Measurements from ENCODE around the gene KRT79. TPM values are rescaled to one million over a fixed set of nuclear protein-coding genes. Genes with fewer than 3 reads are reported as not detected.

KRT79 gene
- total RNA-seq, 1 experiment from 2014 or later, result not detected

DNA sequence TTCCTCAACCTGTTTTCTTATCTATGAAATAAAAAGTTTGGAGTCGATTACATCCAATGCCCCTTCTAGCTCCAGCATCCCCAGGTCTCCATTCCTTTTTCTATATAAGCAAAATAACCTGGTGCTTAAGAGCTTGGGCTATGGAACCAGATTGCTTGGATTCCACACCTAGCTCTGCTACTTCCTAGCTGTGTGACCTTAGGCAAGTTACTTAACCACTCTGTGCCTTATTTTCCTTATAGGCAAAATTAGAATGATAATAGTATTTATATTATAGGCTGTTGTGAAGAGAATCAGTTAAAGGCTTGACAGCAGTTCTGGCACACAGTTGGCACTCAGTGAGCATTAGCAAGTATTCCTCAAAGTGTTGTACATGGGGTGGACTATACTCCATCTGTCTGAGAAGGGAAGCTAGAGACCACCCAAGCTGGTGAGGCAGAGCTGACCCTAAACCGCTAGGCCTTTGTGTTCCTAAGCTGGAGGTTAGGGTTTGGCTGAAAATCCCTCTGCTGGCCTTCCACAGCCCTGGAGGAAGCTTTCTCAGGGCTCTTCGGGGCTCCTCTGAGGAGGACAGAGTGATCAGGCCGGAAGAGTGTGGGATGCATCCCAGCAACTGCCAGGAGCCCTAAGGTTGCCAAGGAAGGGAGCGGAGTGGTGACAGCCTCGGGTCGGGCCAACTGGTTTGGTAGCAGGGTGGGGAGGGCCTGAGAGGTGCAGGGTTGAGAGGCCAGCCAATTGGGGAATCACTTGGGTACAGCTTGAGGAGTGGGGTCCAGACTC, 14.2 kb downstream of the KRT79 start:
- DNase-seq (ENCODE audit: low read depth), result no peak

- no peak for DNase-seq (ENCODE audit: low read depth)
Measured at GRCh38 chr12:52818887-52819420, 15.2 kb downstream of the KRT79 start.

DNA sequence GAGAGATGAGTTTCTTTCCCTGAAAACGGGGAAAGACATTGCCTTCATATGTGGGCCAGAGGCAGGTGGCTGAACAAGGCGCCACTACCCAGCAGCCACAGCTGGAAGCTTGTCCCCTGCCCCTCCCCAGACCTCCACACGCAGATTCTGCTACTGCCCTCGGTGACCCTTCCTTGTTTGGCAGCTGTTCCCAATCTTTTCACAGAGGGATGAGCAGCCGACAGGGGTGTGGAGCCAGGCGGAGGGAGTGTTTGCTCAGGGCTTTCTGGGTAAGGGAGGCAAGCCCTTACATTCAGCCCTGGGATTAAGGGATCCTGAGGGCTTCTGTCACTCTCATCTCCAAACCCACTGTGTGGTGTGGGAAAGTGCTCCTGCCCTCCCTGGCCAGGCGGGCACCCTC, 15.7 kb downstream of the KRT79 start:
- no peak for DNase-seq (ENCODE audit: low read depth)

DNA sequence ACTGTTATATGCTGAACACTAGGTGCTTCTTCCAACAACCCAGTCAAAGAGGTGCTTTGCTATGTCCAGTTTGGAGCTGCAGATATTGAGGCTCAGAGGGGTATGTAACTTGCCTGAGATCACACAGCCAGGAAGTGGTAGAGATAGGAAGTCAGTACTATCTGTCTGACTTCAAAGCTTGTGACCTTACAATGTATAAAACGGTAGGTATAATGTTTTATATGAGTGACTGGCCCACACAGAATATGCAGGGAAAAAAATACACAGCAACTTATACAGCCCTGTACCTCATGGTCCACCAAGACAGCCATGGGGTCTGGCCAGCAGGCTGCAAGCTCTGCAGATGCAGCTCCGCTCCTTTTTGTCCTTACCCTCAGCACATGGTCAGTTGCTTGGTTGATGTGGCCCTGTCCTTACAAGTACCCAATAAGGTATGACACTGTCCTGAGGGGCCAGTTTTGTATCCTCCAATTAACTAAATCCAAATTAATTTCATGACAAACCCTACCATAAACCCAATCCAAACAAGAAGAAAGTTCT, 16.3 kb downstream of the KRT79 start:
- DNase-seq (ENCODE audit: low read depth), result no peak

DNA sequence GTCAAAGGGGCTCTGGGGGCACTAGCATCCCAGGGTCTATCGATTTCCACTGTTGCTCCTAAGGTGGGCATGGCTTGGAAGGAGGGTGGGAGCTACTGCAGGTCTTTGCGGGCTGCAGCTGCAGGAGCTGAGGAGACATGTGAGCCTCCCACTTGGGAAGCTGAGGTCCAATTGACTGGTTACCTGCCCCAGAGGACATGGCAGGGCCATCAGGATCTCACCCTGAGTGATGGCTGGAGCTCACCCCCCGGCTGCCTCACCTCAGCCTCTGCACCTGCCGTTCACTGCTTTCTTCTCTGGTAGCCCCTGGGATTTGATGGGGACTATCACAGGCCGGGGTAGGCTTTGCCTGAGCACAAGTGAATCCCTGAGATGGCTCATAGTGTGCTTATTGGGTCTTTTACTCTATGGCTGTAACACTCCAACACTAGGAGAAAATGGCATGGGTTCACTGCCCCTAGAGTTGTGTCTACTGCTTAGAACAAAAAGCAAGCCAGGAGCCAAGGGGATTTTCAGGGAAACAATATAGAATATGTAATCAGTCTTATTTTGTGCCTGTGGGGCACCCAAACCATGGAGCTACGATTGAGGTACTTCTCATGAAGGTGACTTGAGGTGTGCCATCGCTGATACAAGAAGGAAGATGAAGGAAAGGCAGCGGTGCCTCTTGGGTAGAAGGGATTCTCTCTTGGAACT, 17.0 kb downstream of the KRT79 start:
- no peak for DNase-seq (ENCODE audit: low read depth)

- no peak for DNase-seq (ENCODE audit: low read depth)
Measured at GRCh38 chr12:52815676-52816588, 18.2 kb downstream of the KRT79 start.

- DNase-seq (ENCODE audit: low read depth), result no peak
Measured at GRCh38 chr12:52815161-52815560, 18.9 kb downstream of the KRT79 start.

DNA sequence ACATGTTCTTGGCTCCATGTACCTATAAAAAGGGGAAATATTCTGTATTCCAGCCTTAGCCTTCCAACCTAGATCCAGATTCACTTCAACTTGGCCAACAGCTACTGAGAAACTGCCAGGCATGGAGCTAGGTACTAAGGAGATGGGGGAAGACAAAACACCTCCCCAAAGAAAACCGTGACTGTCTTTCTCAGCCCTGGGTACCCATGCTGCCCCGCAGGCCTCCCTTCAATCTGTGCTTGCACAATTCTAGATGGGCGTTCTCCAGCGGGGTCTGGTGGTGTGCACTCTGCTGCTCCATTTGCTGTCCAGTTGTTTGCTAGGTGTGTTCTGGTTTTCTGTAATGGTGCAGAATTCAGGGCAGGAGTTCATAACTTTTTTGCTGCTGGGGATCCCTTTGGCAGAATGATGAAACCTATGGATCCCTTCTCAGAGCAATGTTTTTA, 19.4 kb downstream of the KRT79 start:
- DNase-seq (ENCODE audit: low read depth), result no peak

- DNase-seq (ENCODE audit: low read depth), result peak; percentile 24
Measured at GRCh38 chr12:52813885-52814709, 20.0 kb downstream of the KRT79 start, which contains the start of gene KRT4. Gene KRT4 (minus strand): TSS chr12:52814116. CDS start chr12:52814058, 58 bp downstream.

GRCh38 chr12:52813203-52813819, 20.8 kb downstream of the KRT79 start:
- no peak for DNase-seq (ENCODE audit: low read depth)

DNA sequence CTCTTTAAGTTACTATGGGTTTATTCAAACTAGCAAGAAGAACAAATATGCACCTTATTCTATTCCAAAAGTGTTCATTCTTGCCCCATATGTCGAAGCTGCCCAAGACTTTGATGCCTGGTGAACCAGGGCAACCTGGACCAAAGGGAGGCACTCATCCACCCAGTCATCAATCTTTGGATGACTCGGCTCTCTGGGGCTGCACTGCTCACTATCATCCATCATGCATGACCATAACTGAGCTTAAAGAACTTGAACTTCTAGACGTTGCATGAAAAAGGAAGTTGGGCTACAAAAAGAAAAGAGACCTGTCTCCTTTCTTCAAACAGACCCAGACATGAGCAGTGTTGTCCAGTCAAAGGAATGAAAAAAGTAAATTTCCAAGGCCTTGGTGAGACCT, 21.4 kb downstream of the KRT79 start:
- no peak for DNase-seq (ENCODE audit: low read depth)

DNA sequence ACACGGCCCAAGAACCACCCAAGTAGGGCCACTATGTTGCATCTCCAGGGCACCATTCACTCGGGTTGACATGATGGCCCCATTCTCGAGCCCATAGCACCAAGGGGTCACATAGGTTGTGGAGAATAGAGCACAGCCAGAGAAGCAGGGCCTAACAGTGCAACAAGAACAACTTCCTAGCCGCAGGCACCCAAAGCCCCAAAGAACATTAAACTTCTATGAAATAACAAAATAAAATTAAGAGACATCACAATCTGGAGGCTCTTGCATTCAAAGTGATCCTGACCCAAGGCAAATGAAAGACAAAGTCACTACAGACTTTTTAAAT, 22.1 kb downstream of the KRT79 start:
- no peak for DNase-seq (ENCODE audit: low read depth)

- no peak for DNase-seq (ENCODE audit: low read depth)
Measured at GRCh38 chr12:52811191-52812072, 22.7 kb downstream of the KRT79 start.

- no peak for DNase-seq (ENCODE audit: low read depth)
Measured at GRCh38 chr12:52810554-52810953, 23.6 kb downstream of the KRT79 start.

DNA sequence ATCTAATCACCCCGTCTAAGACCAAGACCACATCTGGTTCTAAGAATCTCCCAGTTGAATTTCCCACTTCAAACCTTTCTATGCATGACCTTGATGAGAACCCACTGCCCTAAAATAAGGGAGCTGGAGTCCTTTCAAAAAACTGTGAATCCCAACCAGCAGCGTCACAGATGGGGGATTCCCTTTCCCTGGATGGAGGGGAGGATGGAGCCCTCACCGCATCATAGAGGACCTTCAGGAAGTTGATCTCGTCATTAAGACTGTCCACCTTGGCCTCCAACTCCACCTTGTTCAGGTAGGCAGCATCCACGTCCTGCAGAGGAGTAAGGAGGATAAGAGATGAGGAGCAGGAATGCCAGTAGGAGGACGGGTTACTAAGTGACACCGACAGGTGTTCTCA, 24.9 kb downstream of the KRT79 start:
- no peak for DNase-seq (ENCODE audit: low read depth)

DNA sequence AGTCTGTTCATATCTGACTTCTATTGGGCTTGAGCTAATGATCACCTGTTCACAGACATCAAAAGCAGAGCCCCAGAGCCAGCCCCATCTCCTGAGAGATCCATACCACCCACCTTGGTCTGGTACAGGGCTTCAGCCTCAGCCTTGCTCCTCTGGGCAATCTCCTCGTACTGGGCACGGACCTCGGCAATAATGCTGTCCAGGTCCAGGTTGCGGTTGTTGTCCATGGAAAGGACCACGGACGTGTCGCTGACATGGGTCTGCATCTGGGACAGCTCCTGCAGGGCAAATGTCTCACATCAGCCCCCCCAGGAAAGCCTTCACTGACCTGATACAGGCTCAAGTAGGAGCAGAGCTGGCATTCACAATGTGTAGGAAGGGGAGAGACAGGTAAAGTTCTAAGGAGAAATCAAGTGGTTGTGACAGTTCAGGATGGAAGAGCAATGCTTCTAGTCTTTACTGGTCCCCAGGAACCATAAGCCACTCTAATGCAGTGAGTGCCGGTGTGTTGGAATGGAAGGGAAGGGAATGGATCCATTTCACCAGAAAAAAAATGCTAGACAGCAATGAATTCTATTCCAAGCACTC, 25.4 kb downstream of the KRT79 start:
- no peak for DNase-seq (ENCODE audit: low read depth)

- no peak for DNase-seq (ENCODE audit: low read depth)
Measured at GRCh38 chr12:52807544-52808470, 26.3 kb downstream of the KRT79 start.
